Measurements from ENCODE around the gene TGFBR3.

- TF ChIP-seq CTCF (IDR thresholded peaks at IDR 0.05; ENCODE audit: insufficient read depth, low read depth, low read length) = peak; percentile 24
- no peak for TF ChIP-seq EZH2 (IDR thresholded peaks at IDR 0.05; ENCODE audit: insufficient read depth, low read length)
These were observed 185.6 kb downstream of the TGFBR3 start for GRCh38 chr1:91700332-91700731.

All from astrocyte (in vitro differentiated cells and primary cell).